Endothelial cell of umbilical vein (primary cell): ENCODE results near the gene NR3C1. TPM values are rescaled to one million over a fixed set of nuclear protein-coding genes. Genes with fewer than 3 reads are reported as not detected.

Source experiments
- BruUV-seq: library from RNA; stranded (reverse); fragments of 400-500 nt; replicated peaks from 2 replicates; lab custom pipeline; 2021; lab: Mats Ljungman, UMichigan
- CTCF ChIA-PET: fragments of 300-600, 350-600 bp; sonication (Branson Sonifier 250); formaldehyde crosslinking; loops from one replicate; lab custom pipeline; 2021; ENCODE audit warnings: antibody characterized with exemption, inconsistent platforms; lab: Charles Lee
- POLR2A ChIA-PET: fragments of 300-600, 350-600 bp; sonication (Branson Sonifier 250); formaldehyde crosslinking; loops from one replicate; lab custom pipeline; 2021; ENCODE audit warnings: antibody characterized with exemption, inconsistent platforms; lab: Charles Lee
- DNase-seq: peaks from one replicate; pipeline ENCODE4 v3.0.0-alpha.2; 2011; ENCODE audit warnings: low read depth, low spot score
- FAIRE-seq: peaks from 2 replicates; lab custom pipeline; 2011; peaks lifted over from hg19 to GRCh38; lab: Jason Lieb, UNC
- H2AFZ ChIP-seq: 2 replicates; pipeline ENCODE4 v1.6.0; 2012; ENCODE audit warnings: low read depth, low read length, control low read depth, inconsistent platforms
- H3K27ac ChIP-seq: 2 replicates; pipeline ENCODE4 v1.5.1; 2011; ENCODE audit warnings: low read depth, mild to moderate bottlenecking, control low read depth, low read length, moderate library complexity; ENCODE audit not compliant: insufficient read depth
- H3K27me3 ChIP-seq, 2 experiments: 2 replicates each; pipeline versions ENCODE4 v1.6.0 to v1.6.1; 2011; ENCODE audit warnings: low read length in 2 of 2, mixed read lengths in 1 of 2; ENCODE audit not compliant: control insufficient read depth in 2 of 2, insufficient read depth in 2 of 2
- H3K36me3 ChIP-seq, 2 experiments: 2 replicates in 1 of 2; 3 replicates in 1 of 2; pipeline ENCODE4 v1.5.1; 2011; ENCODE audit warnings: low read length in 2 of 2, mild to moderate bottlenecking in 1 of 2, moderate library complexity in 1 of 2; ENCODE audit not compliant: control insufficient read depth in 2 of 2, insufficient read depth in 2 of 2; ENCODE audit errors: extremely low read depth in 1 of 2
- H3K4me1 ChIP-seq: 3 replicates; pipeline ENCODE4 v1.5.1; 2011; ENCODE audit warnings: mild to moderate bottlenecking, low read length; ENCODE audit not compliant: control insufficient read depth, insufficient read depth; ENCODE audit errors: extremely low read depth
- H3K4me2 ChIP-seq: 2 replicates; pipeline ENCODE4 v1.6.1; 2011; ENCODE audit warnings: low read length, control low read depth, mixed read lengths; ENCODE audit not compliant: insufficient read depth
- H3K4me3 ChIP-seq, 3 experiments: fragments of 200-600 bp in 1 of 3; sonication (generic), shearing (Covaris generic) in 1 of 3; replicated peaks in 1 of 3; 2 replicates each; pipeline ENCODE4 v1.5.1; 2011 to 2016; ENCODE audit warnings: control low read depth in 3 of 3, low read length in 3 of 3, mild to moderate bottlenecking in 2 of 3, inconsistent platforms in 1 of 3, low read depth in 1 of 3, moderate library complexity in 1 of 3; ENCODE audit not compliant: insufficient read depth in 1 of 3
- H3K79me2 ChIP-seq: 2 replicates; pipeline ENCODE4 v1.6.0; 2012; ENCODE audit warnings: low read length, inconsistent platforms; ENCODE audit not compliant: control insufficient read depth, insufficient read depth
- H3K9ac ChIP-seq: replicated peaks from 2 replicates; pipeline ENCODE3; 2011; ENCODE audit warnings: low read length, control low read depth; ENCODE audit not compliant: insufficient read depth; ENCODE audit errors: extremely low read depth
- H3K9me1 ChIP-seq: replicated peaks from 3 replicates; pipeline ENCODE4 v1.6.0; 2011; ENCODE audit warnings: mild to moderate bottlenecking, low read length; ENCODE audit not compliant: control insufficient read depth, insufficient read depth; ENCODE audit errors: extremely low read depth
- H3K9me3 ChIP-seq: replicated peaks from 2 replicates; pipeline ENCODE4 v1.5.1; 2012; ENCODE audit warnings: low read length, inconsistent platforms; ENCODE audit not compliant: control insufficient read depth, insufficient read depth
- H4K20me1 ChIP-seq: replicated peaks from 2 replicates; pipeline ENCODE3; 2011; ENCODE audit warnings: mild to moderate bottlenecking, low read length; ENCODE audit not compliant: control insufficient read depth, insufficient read depth; ENCODE audit errors: extremely low read depth
- EZH2 ChIP-seq: IDR thresholded peaks from 2 replicates; pipeline ENCODE4 v1.6.1; 2012; ENCODE audit warnings: borderline replicate concordance, low read depth, mild to moderate bottlenecking, moderate library complexity, low read length, inconsistent platforms; ENCODE audit not compliant: severe bottlenecking
- FOS ChIP-seq: IDR thresholded peaks from 2 replicates; pipeline ENCODE4 v1.6.1; 2011; ENCODE audit warnings: mild to moderate bottlenecking, low read length, moderate library complexity, borderline replicate concordance; ENCODE audit not compliant: insufficient read depth
- GATA2 ChIP-seq: IDR thresholded peaks from 2 replicates; pipeline ENCODE4 v1.7.0; 2011; ENCODE audit warnings: low read depth, mild to moderate bottlenecking, moderate library complexity, mixed read lengths, low read length; ENCODE audit not compliant: insufficient read length, insufficient read depth
- JUN ChIP-seq: IDR thresholded peaks from 2 replicates; pipeline ENCODE4 v1.6.1; 2011; ENCODE audit warnings: borderline replicate concordance, low read depth; ENCODE audit not compliant: insufficient read length, insufficient read depth
- MYC ChIP-seq: IDR thresholded peaks from one replicate; pipeline ENCODE4 v1.6.1; 2011; ENCODE audit warnings: mild to moderate bottlenecking, low read depth, low read length
- POLR2A ChIP-seq: IDR thresholded peaks from 2 replicates; pipeline ENCODE4 v1.6.1; 2012; ENCODE audit warnings: low read depth, mild to moderate bottlenecking, control low read depth, low read length
- POLR2AphosphoS5 ChIP-seq: IDR thresholded peaks from 2 replicates; pipeline ENCODE4 v1.6.1; 2012; ENCODE audit warnings: low read depth, mild to moderate bottlenecking, control low read depth, low read length, moderate library complexity; ENCODE audit not compliant: insufficient read depth
- dilution Hi-C: fragments of 300-500 bp; cut with MboI; formaldehyde crosslinking; loops from one replicate; pipeline ENCODE4 v1.15.0; 2019; ENCODE audit warnings: low sequenced_read_pairs; ENCODE audit not compliant: extremely low pct_ligation_motif_present
- intact Hi-C: fragments of 100-400 bp; cut with micrococcal nuclease; formaldehyde crosslinking; loops from one replicate; pipeline ENCODE4 v1.10.0; 2022
- polyA plus RNA-seq, 4 experiments: library from polyadenylated mRNA; depleted of rRNA in 3 of 4; stranded (reverse) in 3 of 4; unstranded in 1 of 4; fragments of >200 nt; gene quantifications; 2 replicates each; pipeline versions ENCODE4 v1.2.1 to v1.2.3, GENCODE V29; 2011 to 2012; ENCODE audit warnings: missing spikeins in 1 of 4
- total RNA-seq: library from RNA; stranded (reverse); gene quantifications from 2 replicates; pipeline ENCODE4 v1.2.3, GENCODE V29; 2021
- TF ChIP-seq, protein P1 (sequence below), 2 donors: IDR thresholded peaks; 1 replicate in 1 of 2; 2 replicates in 1 of 2; pipeline ENCODE4 v1.5.1; 2011; ENCODE audit warnings: low read length in 2 of 2, mild to moderate bottlenecking in 2 of 2, moderate library complexity in 2 of 2, control low read depth in 1 of 2, inconsistent platforms in 1 of 2, low read depth in 1 of 2; ENCODE audit not compliant: insufficient read depth in 1 of 2; ENCODE audit errors: extremely low read depth in 1 of 2
- TF ChIP-seq, protein P2 (sequence below): IDR thresholded peaks from 2 replicates; pipeline ENCODE4 v1.6.1; 2011; ENCODE audit not compliant: insufficient read depth, insufficient read length

NR3C1 gene
- total and polyA plus RNA-seq, 2 donors (not counting 3 experiments of a cell fraction or from before 2014, with no cell fraction given) = 4.1 to 17.0 TPM

DNA sequence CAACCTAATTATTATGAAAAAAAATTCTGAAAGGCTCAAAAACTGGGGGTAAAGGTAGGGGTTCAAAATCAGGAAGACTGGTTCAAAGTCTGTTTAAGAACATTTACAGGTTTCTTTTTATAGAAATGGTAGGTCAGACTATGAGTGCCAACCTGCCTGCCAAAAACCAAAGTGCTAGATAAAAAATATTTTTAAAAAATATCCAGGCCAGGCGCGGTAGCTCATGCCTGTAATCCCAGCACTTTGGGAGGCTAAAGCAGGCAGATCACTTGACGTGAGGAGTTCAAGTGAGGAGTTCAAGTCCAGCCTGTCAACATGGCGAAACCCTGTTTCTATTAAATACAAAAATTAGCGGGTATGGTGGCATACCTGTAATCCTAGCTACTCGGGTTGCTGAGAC, 67.0 kb downstream of the NR3C1 start:
- H3K27me3 ChIP-seq = no peaks in the 10 kb centered on the region
- CTCF ChIA-PET = interaction anchor here (1.0 to 1.3 kb wide), 2 partner anchors 11 to 60 kb away, joined by 3 read pairs; no protein-coding TSS in a partner anchor

DNA sequence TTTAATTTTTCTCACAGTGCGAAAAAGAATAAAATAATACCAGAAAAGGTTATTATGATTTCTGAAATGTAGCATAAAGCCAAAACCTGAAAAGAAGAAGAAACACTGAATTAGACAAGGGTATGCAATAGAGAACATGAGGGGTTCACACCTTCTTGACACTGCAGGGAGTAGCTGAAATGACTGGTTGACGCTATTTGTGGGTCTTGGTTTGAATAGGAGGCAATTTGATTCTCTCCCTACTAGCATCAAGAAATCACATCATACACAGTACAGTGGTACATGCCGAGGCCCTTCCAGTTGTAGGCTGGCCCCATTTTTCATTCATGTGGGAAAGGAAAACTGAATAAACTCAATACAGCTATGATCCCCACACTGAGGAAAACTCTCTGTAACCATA, 68.6 kb downstream of the NR3C1 start:
- dilution Hi-C loops = no loop called here

More for the DNA sequence above, 67.0 kb downstream of the NR3C1 start:
- H3K9me3 ChIP-seq = no peaks in the 10 kb centered on the region
- no peak for FAIRE-seq
- no peak for DNase-seq
- H3K4me1 ChIP-seq = peaks cover 6% of the 10 kb centered on the region
- no peaks in the 10 kb centered on the region for H3K36me3 ChIP-seq
- TF ChIP-seq, protein P1, sequence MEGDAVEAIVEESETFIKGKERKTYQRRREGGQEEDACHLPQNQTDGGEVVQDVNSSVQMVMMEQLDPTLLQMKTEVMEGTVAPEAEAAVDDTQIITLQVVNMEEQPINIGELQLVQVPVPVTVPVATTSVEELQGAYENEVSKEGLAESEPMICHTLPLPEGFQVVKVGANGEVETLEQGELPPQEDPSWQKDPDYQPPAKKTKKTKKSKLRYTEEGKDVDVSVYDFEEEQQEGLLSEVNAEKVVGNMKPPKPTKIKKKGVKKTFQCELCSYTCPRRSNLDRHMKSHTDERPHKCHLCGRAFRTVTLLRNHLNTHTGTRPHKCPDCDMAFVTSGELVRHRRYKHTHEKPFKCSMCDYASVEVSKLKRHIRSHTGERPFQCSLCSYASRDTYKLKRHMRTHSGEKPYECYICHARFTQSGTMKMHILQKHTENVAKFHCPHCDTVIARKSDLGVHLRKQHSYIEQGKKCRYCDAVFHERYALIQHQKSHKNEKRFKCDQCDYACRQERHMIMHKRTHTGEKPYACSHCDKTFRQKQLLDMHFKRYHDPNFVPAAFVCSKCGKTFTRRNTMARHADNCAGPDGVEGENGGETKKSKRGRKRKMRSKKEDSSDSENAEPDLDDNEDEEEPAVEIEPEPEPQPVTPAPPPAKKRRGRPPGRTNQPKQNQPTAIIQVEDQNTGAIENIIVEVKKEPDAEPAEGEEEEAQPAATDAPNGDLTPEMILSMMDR (IDR thresholded peaks at IDR 0.05; ENCODE audit: extremely low read depth in 1 of 2, insufficient read depth in 1 of 2, low read depth in 1 of 2, low read length in 2 of 2) = no peak
- TF ChIP-seq POLR2A = no peak
- TF ChIP-seq, protein P2, sequence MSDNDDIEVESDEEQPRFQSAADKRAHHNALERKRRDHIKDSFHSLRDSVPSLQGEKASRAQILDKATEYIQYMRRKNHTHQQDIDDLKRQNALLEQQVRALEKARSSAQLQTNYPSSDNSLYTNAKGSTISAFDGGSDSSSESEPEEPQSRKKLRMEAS = no peak
- dilution Hi-C loops = no loop called here
- no TSS peak for BruUV-seq
- no peaks in the 10 kb centered on the region for H3K9me1 ChIP-seq
- no peak overlapping the region for H3K4me2 ChIP-seq
- H3K4me3 ChIP-seq = no peak overlapping the region
- H2AFZ ChIP-seq = no peak overlapping the region
- H3K27ac ChIP-seq = no peak overlapping the region
- no peak overlapping the region for H3K9ac ChIP-seq
- intact Hi-C loops = no loop called here
- POLR2A ChIA-PET = no interaction called here
- no peaks in the 10 kb centered on the region for H4K20me1 ChIP-seq
- H3K79me2 ChIP-seq = peaks cover 3% of the 10 kb centered on the region

More for the DNA sequence above, 68.6 kb downstream of the NR3C1 start:
- Histone ChIP-seq H3K27ac (no peak overlapping the region), H3K4me3 (no peak overlapping the region), H3K27me3 (no peaks in the 10 kb centered on the region), H3K9ac (no peak overlapping the region), H2AFZ (no peak overlapping the region), H3K36me3 (no peaks in the 10 kb centered on the region), H4K20me1 (no peaks in the 10 kb centered on the region), H3K4me1 (peaks cover 3% of the 10 kb centered on the region), H3K9me3 (no peaks in the 10 kb centered on the region), H3K4me2 (no peak overlapping the region), H3K79me2 (peaks cover 13% of the 10 kb centered on the region), H3K9me1 (no peaks in the 10 kb centered on the region)
- POLR2A ChIA-PET = no interaction called here
- intact Hi-C loops = no loop called here
- no peak for DNase-seq
- CTCF ChIA-PET = no interaction called here
- no TSS peak for BruUV-seq
- no peak for FAIRE-seq
- TF ChIP-seq, protein P1 (IDR thresholded peaks at IDR 0.05; ENCODE audit: extremely low read depth in 1 of 2, insufficient read depth in 1 of 2, low read depth in 1 of 2, low read length in 2 of 2) = no peak
- no peak for TF ChIP-seq POLR2AphosphoS5
- no peak for TF ChIP-seq GATA2
- no peak for TF ChIP-seq POLR2A
- TF ChIP-seq, protein P2 = no peak
- TF ChIP-seq MYC = no peak
- no peak for TF ChIP-seq EZH2
- TF ChIP-seq JUN = no peak
- no peak for TF ChIP-seq FOS
